Duodenal mucosa (tissue), 2 donors: Measurements from ENCODE around the gene HBG2.
"Not testable (repeated sequence)": the region's sequence is repeated elsewhere in the genome, so short reads cannot be mapped to it uniquely, and the experiment has no call there.

Source experiments
- H3K27ac ChIP-seq: one replicate; pipeline ENCODE4 v1.7.0; 2013; ENCODE audit warnings: low read depth, low read length
- H3K27me3 ChIP-seq, 2 donors: one replicate each; pipeline ENCODE4 v1.7.0; 2013; ENCODE audit warnings: low read length in 2 of 2, control low read depth in 1 of 2; ENCODE audit not compliant: insufficient read depth in 2 of 2, control insufficient read depth in 1 of 2
- H3K36me3 ChIP-seq, 2 donors: one replicate each; pipeline ENCODE4 v1.7.0; 2013; ENCODE audit warnings: low read length in 2 of 2, control low read depth in 1 of 2; ENCODE audit not compliant: insufficient read depth in 2 of 2, control insufficient read depth in 1 of 2
- H3K4me1 ChIP-seq, 2 donors: one replicate each; pipeline ENCODE4 v1.7.0; 2013; ENCODE audit warnings: low read length in 2 of 2, control low read depth in 1 of 2; ENCODE audit not compliant: insufficient read depth in 2 of 2, control insufficient read depth in 1 of 2
- H3K4me3 ChIP-seq, 2 donors: one replicate each; pipeline ENCODE4 v1.7.0; 2013; ENCODE audit warnings: low read length in 2 of 2, low read depth in 1 of 2
- H3K9ac ChIP-seq, 2 donors: one replicate each; pipeline ENCODE4 v1.7.0; 2013; ENCODE audit warnings: low read length in 2 of 2, low read depth in 1 of 2
- H3K9me3 ChIP-seq, 2 donors: one replicate each; pipeline ENCODE4 v1.7.0; 2013; ENCODE audit warnings: low read length in 2 of 2, control low read depth in 1 of 2; ENCODE audit not compliant: control insufficient read depth in 1 of 2

HBG2 gene

GRCh38 chr11:5267033-5267563 lies 12.5 kb upstream of the HBG2 start:
- no peaks in the 10 kb centered on the region for H3K36me3 ChIP-seq
- no peak overlapping the region for H3K9ac ChIP-seq
- H3K4me3 ChIP-seq: no peak overlapping the region
- H3K4me1 ChIP-seq: no peaks in the 10 kb centered on the region
- no peaks in the 10 kb centered on the region for H3K27me3 ChIP-seq
- no peak overlapping the region for H3K27ac ChIP-seq
- H3K9me3 ChIP-seq: no peaks in the 10 kb centered on the region

- Histone ChIP-seq H3K4me1 (no peaks in the 10 kb centered on the region), H3K9me3 (no peaks in the 10 kb centered on the region), H3K4me3 (no peak overlapping the region), H3K27ac (no peak overlapping the region), H3K27me3 (no peaks in the 10 kb centered on the region), H3K9ac (no peak overlapping the region), H3K36me3 (no peaks in the 10 kb centered on the region)
These were observed 12.0 kb upstream of the HBG2 start for GRCh38 chr11:5266609-5267008.

- no peak overlapping the region for H3K9ac ChIP-seq
These were observed 11.3 kb upstream of the HBG2 start for GRCh38 chr11:5265832-5266231.

GRCh38 chr11:5258543-5259262 lies 4.1 kb upstream of the HBG2 start:
- Histone ChIP-seq H3K4me3 (no peak overlapping the region), H3K27ac (no peak overlapping the region), H3K36me3 (no peaks in the 10 kb centered on the region), H3K27me3 (no peaks in the 10 kb centered on the region), H3K4me1 (no peaks in the 10 kb centered on the region), H3K9ac (no peak overlapping the region), H3K9me3 (peaks cover 0 to 4% of the 10 kb centered on the region in 2 donors)

More at GRCh38 chr11:5265832-5266231, 11.3 kb upstream of the HBG2 start:
- Histone ChIP-seq H3K4me1 (no peaks in the 10 kb centered on the region), H3K4me3 (no peak overlapping the region), H3K27ac (no peak overlapping the region), H3K36me3 (no peaks in the 10 kb centered on the region), H3K9me3 (no peaks in the 10 kb centered on the region), H3K27me3 (no peaks in the 10 kb centered on the region)

- H3K27ac ChIP-seq: no peak overlapping the region
- H3K4me1 ChIP-seq: no peaks in the 10 kb centered on the region
- H3K36me3 ChIP-seq: no peaks in the 10 kb centered on the region
These were observed 2.7 kb upstream of the HBG2 start for GRCh38 chr11:5257296-5257695.

GRCh38 chr11:5254023-5254422 lies 558 bp downstream of the HBG2 start:
- not testable (repeated sequence) for H3K27ac ChIP-seq, H3K4me1 ChIP-seq, H3K36me3 ChIP-seq, H3K27me3 ChIP-seq, H3K9me3 ChIP-seq, H3K9ac ChIP-seq, H3K4me3 ChIP-seq

More at GRCh38 chr11:5257296-5257695, 2.7 kb upstream of the HBG2 start:
- Histone ChIP-seq H3K9me3 (peaks cover 0 to 4% of the 10 kb centered on the region in 2 donors), H3K4me3 (no peak overlapping the region), H3K27me3 (no peaks in the 10 kb centered on the region), H3K9ac (no peak overlapping the region)

- H3K27ac ChIP-seq, H3K4me3 ChIP-seq, H3K9ac ChIP-seq, H3K36me3 ChIP-seq, H3K27me3 ChIP-seq, H3K4me1 ChIP-seq, H3K9me3 ChIP-seq: not testable (repeated sequence)
These were observed 1.1 kb downstream of the HBG2 start for GRCh38 chr11:5253440-5253839.

GRCh38 chr11:5252919-5253265 lies 1.7 kb downstream of the HBG2 start:
- no peaks in the 10 kb centered on the region for H3K4me1 ChIP-seq
- H3K9ac ChIP-seq: no peak overlapping the region
- H3K27ac ChIP-seq: no peak overlapping the region

GRCh38 chr11:5252192-5252918 lies 2.2 kb downstream of the HBG2 start:
- Histone ChIP-seq H3K27ac (no peak overlapping the region), H3K36me3 (no peaks in the 10 kb centered on the region), H3K4me3 (no peak overlapping the region), H3K9ac (no peak overlapping the region), H3K4me1 (no peaks in the 10 kb centered on the region), H3K27me3 (no peaks in the 10 kb centered on the region), H3K9me3 (no peaks in the 10 kb centered on the region)

More at GRCh38 chr11:5252919-5253265, 1.7 kb downstream of the HBG2 start:
- Histone ChIP-seq H3K27me3 (no peaks in the 10 kb centered on the region), H3K9me3 (no peaks in the 10 kb centered on the region), H3K4me3 (no peak overlapping the region), H3K36me3 (no peaks in the 10 kb centered on the region)

- H3K27ac ChIP-seq: no peak overlapping the region
- H3K27me3 ChIP-seq: no peaks in the 10 kb centered on the region
- H3K9me3 ChIP-seq: no peaks in the 10 kb centered on the region
- H3K36me3 ChIP-seq: no peaks in the 10 kb centered on the region
- H3K9ac ChIP-seq: no peak overlapping the region
- no peak overlapping the region for H3K4me3 ChIP-seq
- H3K4me1 ChIP-seq: no peaks in the 10 kb centered on the region
These were observed 2.8 kb downstream of the HBG2 start for GRCh38 chr11:5251746-5252145.
